AG04449 (cell line): ENCODE data around the gene DNM3.

Experiments
- CTCF ChIA-PET: fragments of 350-600 bp; formaldehyde crosslinking; extraction: SDS; loops from one replicate; lab custom pipeline; 2021; ENCODE audit warnings: antibody characterized with exemption; lab: Yijun Ruan, JAX
- POLR2A ChIA-PET: fragments of 400-600, 350-600 bp; formaldehyde crosslinking; extraction: SDS; loops from one replicate; lab custom pipeline; 2020; ENCODE audit warnings: antibody characterized with exemption, inconsistent platforms; lab: Yijun Ruan, JAX
- DNase-seq: peaks from one replicate; pipeline ENCODE4 v3.0.0-alpha.2; 2010; ENCODE audit warnings: low read depth, low spot score
- H3K4me3 ChIP-seq: 2 replicates; pipeline ENCODE4 v1.5.1; 2011; ENCODE audit warnings: low read depth, mild to moderate bottlenecking, control low read depth, low read length
- TF ChIP-seq, protein P1 (sequence below): IDR thresholded peaks from one replicate; pipeline ENCODE4 v1.5.1; 2011; ENCODE audit warnings: mild to moderate bottlenecking, moderate library complexity, low read length, control low read depth, inconsistent platforms; ENCODE audit not compliant: insufficient read depth; ENCODE audit errors: missing control alignments

DNM3 gene

DNA sequence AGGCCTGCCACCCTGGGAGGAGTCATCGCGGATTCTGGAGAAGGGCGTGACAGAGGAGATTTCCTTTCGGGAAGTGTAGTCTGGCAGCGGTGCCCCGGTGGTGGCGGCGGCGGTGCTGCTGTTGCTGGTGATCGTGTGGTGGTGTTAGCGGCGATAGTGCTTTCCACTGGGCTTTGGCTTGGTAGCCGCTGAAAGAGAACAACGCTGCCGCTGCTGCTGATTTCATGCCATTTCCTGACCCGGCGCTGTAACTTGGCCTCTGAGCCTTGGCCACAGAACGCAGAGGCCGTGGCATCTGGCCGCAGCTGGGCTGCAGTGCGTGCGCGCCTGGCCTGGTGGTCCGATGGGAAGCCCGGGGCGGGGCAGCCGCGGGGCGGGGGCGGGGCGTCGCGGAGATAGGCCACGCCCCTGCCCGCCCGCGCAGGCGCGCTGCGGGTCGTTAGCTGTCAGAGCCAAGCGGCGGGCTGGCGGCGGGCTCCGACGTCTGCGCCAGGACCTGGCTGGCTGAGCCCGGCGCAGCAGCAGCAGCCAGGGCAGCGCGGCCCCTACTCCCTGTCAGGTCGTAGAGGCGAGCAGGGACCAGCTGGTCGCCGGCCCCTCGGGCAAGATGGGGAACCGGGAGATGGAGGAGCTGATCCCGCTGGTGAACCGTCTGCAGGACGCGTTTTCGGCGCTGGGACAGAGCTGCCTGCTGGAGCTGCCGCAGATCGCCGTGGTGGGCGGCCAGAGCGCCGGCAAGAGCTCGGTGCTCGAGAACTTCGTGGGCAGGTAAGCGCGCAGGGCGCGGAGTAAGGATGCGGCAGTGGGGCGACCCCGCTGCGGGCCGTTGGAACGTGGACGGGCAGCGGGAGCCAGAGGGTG is at the start of gene DNM3:
Gene DNM3 (plus strand): TSS at position 449 of the 861 bp plus-strand sequence. CDS start 159 bp downstream, at position 608.
- POLR2A ChIA-PET, result interaction anchor here (1.0 kb wide), 1 partner anchor 101 kb away, joined by 3 read pairs; no protein-coding TSS in a partner anchor

DNA sequence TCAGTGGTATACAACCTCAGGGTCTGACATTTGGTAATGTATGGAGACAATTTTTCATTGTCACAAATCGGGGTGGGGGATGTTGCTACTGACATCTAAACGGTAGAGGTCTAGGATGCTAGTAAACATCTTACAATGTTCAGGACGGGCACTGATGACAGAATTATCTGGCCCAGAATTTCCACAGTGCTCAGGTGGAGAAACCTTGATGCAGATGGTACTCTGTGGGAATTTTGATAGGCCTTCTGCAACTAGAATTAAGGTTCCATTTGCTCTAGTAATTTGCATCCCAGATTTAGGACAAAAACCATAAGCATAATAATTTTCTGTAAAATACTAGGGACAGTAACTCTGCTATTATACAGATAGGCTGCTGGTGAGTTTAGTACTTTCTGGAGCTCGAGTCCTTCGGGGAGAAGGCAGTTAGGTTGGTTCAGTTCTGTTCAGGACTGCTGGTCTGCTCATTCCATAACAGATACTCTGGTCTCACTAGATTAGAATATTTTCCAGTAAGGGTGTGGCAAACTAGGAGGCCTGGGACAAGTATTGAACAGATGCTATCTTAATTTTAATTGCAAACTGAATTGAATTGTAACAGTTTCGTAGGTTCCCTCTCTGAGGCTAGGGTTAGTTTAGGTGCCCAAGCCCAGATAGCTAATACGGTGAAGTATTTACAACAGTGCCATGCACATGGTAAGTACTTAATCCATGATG is 48.5 kb upstream of the DNM3 start:
- TF ChIP-seq, protein P1, sequence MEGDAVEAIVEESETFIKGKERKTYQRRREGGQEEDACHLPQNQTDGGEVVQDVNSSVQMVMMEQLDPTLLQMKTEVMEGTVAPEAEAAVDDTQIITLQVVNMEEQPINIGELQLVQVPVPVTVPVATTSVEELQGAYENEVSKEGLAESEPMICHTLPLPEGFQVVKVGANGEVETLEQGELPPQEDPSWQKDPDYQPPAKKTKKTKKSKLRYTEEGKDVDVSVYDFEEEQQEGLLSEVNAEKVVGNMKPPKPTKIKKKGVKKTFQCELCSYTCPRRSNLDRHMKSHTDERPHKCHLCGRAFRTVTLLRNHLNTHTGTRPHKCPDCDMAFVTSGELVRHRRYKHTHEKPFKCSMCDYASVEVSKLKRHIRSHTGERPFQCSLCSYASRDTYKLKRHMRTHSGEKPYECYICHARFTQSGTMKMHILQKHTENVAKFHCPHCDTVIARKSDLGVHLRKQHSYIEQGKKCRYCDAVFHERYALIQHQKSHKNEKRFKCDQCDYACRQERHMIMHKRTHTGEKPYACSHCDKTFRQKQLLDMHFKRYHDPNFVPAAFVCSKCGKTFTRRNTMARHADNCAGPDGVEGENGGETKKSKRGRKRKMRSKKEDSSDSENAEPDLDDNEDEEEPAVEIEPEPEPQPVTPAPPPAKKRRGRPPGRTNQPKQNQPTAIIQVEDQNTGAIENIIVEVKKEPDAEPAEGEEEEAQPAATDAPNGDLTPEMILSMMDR, result no peak

More for the DNA sequence above, at the start of gene DNM3:
- peak within 1 kb of the TSS; percentile 75 for H3K4me3 ChIP-seq
- TF ChIP-seq, protein P1, result no peak
- CTCF ChIA-PET, result interaction anchor here (1.1 to 1.3 kb wide), 2 partner anchors 17 to 39 kb away, joined by 3 to 4 read pairs; no protein-coding TSS in a partner anchor
- DNase-seq, result no peak

DNA sequence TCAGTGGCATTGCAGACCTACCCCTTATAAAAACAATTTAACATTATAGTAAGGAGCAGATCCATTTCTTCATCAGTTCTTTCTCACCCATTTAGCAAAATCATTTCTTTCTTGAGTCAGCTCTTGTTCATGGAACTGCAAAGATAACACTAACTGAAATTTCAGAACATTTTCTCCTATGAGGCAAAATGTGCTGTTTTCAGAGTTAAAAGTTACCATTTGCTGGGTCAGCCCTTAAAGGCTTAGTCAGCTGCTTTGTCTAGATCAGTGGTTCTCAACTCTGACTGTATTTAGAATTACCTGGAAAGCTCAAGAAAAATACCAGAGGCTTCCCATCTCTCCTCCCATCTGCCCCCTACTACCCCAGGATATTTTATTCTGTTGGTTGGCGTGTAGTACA is 47.7 kb upstream of the DNM3 start:
- ChIA-PET POLR2A (interaction anchor here (1.1 kb wide), 1 partner anchor 12 kb away, joined by 3 read pairs; the partner anchor contains the start of gene METTL13), CTCF (interaction anchor here (0.9 to 11.2 kb wide), 3 partner anchors 8 to 190 kb away, joined by 3 to 95 read pairs (median 44); no protein-coding TSS in a partner anchor)
- TF ChIP-seq, protein P1, result no peak
- no peak for DNase-seq
- H3K4me3 ChIP-seq, result no peak overlapping the region

More for the DNA sequence above, 48.5 kb upstream of the DNM3 start:
- CTCF ChIA-PET, result interaction anchor here (5.4 to 11.2 kb wide), 2 partner anchors 9 to 191 kb away, joined by 44 to 95 read pairs; no protein-coding TSS in a partner anchor
- POLR2A ChIA-PET, result no interaction called here
- no peak overlapping the region for H3K4me3 ChIP-seq
- no peak for DNase-seq

DNA sequence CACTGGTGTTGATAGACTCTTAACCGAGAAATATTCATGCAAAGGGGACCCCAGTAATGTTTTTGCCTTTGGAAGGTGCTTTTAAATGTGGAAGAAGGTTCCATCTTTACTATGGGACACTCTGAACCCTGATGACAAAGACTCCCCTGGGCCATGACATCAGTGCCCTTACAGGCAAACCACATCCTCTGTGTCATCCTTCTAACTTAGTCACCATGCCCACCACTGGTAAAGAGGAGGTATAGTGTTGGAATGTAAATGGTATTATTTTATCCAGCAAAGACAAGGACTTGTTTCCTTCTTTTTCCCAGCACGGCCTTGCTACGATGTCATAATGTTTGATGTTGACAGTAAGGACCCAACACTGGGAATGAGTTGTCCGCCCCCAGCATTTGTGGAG is 47.2 kb upstream of the DNM3 start:
- no peak for DNase-seq
- ChIA-PET CTCF (interaction anchor here (0.6 to 11.2 kb wide), 4 partner anchors 8 to 190 kb away, joined by 3 to 95 read pairs (median 24); no protein-coding TSS in a partner anchor), POLR2A (interaction anchor here (1.1 kb wide), 1 partner anchor 12 kb away, joined by 3 read pairs; the partner anchor contains the start of gene METTL13)
- no peak overlapping the region for H3K4me3 ChIP-seq
- TF ChIP-seq, protein P1, result no peak

DNA sequence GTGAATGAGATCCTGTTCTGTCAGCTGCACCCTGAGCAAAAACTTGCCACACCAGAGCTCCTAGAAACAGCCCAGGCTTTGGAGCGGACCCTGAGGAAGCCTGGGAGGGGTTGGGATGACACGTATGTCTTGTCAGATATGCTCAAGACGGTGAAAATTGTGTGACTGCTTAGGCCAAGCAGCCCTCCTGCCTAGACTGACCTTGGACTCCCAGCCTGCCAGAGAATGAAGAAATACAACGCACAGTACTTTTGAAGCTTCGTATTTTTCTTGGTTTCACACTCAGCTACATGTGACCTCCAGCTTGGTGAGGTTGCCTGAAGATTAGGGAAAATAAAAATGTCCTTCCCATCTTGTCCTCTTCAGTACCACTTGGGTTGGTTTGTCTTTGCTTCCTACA is 44.7 kb upstream of the DNM3 start:
- TF ChIP-seq, protein P1, result no peak
- H3K4me3 ChIP-seq, result no peak overlapping the region
- POLR2A ChIA-PET, result no interaction called here
- no peak for DNase-seq
- CTCF ChIA-PET, result interaction anchor here (0.9 to 5.4 kb wide), 4 partner anchors 140 to 187 kb away, joined by 3 to 44 read pairs (median 6); no protein-coding TSS in a partner anchor
